Measurements from ENCODE around the gene FAM111A. TPM values are rescaled to one million over a fixed set of nuclear protein-coding genes. Genes with fewer than 3 reads are reported as not detected.

The FAM111A gene
- total RNA-seq, 1 donor, result 60.0 TPM

DNA sequence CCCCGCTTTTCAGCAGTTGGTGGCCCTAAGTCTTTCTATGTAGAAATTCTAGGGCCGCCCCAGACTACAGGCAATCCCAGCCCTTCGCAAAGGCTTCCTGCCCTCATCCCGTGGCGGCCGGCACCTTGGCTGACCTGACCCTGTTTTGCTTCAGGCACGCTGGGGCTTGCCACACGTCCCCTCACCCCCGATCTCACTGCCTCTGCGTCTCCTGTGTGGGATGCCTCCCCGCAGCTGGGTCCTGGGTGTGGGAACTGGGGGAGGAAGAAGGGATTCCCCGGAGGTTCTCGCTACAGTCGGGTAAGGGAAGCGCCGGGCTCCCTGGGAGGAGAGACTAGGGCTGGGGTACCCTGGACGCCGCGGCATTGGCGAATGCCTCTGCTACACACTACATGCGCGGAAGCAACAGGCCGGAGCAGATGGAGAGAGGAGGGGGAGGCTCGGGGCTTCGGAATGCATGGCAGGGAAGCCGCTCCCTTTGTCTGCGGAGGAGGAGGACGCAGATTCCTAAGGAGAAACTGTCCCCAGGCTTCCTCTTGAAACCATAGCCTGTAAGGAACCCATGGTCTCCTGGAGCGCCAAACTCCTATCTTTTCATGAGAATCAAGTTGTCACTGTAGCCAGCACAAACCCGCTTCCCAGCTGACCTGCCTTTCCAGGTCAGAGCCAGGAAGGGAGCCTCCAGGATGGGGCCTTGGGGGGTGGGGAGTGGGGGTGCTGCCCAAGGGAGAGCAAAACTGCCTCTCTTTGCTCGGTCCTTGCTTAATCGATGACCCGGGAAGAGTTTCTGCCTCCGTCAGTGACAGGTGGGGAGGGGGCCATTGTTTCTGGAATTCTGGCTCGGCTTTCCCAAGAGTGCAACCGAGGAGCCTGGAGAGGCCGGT is 30.7 kb downstream of the FAM111A start:
- TF ChIP-seq, protein P1, sequence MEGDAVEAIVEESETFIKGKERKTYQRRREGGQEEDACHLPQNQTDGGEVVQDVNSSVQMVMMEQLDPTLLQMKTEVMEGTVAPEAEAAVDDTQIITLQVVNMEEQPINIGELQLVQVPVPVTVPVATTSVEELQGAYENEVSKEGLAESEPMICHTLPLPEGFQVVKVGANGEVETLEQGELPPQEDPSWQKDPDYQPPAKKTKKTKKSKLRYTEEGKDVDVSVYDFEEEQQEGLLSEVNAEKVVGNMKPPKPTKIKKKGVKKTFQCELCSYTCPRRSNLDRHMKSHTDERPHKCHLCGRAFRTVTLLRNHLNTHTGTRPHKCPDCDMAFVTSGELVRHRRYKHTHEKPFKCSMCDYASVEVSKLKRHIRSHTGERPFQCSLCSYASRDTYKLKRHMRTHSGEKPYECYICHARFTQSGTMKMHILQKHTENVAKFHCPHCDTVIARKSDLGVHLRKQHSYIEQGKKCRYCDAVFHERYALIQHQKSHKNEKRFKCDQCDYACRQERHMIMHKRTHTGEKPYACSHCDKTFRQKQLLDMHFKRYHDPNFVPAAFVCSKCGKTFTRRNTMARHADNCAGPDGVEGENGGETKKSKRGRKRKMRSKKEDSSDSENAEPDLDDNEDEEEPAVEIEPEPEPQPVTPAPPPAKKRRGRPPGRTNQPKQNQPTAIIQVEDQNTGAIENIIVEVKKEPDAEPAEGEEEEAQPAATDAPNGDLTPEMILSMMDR (IDR thresholded peaks at IDR 0.05; ENCODE audit: insufficient read depth, low read depth, low read length), result no peak
- peak overlapping the region; percentile 72 for H3K4me3 ChIP-seq (ENCODE audit: low read depth, low read length)
- DNase-seq (ENCODE audit: low read depth), result peak; percentile 47

DNA sequence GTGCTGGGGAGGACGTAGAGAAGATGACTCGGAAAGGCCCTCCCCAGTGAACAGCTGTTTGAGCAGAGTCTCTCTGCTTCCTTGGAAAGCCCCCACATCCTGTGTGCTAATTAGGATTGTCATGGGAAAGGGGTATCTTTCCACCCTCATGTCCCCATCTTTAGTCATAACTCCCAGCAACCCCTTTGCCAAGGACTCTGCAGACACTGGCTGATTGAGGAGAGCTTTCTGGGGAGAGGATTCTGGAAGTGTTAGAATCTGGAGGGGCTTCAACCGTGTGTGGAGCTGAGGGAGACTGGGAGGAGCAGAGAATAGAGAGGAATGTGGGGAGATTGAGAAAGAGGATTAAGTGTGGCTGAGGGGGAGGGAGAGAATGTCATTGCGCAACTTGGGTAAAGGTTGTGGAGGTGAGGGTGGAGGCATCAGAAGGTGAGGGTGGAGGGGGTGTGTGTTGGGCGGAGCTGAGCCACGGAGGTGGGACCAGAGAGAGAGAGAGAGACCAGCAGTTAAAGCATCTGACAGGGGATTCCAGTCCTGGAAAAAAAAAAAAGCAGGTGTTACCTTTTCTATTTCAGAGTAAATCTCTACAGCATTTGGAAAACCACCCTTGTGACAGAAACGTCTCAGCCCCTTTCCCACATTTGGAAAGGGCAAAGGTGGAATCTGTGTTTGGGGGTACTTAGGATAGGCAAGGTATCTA is 31.5 kb downstream of the FAM111A start:
- peak overlapping the region; percentile 72 for H3K4me3 ChIP-seq (ENCODE audit: low read depth, low read length)
- peak; percentile 60 for DNase-seq (ENCODE audit: low read depth)
- TF ChIP-seq, protein P1 (IDR thresholded peaks at IDR 0.05; ENCODE audit: insufficient read depth, low read depth, low read length), result no peak

DNA sequence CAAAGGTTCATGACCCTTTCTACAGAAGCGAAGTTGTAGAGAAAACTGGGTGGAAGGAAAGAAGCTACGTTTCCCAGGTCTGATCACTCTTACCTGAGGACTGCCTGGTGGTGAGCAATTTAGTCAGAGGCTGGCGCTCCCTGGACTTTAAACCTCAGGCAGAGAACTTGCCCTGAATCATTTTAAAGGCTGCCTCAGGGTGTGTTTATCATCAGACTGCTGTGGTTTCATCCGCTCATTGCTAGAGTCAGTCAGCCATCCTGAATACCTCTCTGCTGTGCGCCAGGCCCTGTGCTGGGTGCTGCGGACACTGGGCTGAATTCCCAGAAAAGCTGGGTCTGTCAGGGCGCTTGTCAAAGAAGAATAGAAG is 32.0 kb downstream of the FAM111A start:
- TF ChIP-seq, protein P1 (IDR thresholded peaks at IDR 0.05; ENCODE audit: insufficient read depth, low read depth, low read length), result no peak
- peak; percentile 55 for DNase-seq (ENCODE audit: low read depth)
- H3K4me3 ChIP-seq (ENCODE audit: low read depth, low read length), result no peak overlapping the region

DNA sequence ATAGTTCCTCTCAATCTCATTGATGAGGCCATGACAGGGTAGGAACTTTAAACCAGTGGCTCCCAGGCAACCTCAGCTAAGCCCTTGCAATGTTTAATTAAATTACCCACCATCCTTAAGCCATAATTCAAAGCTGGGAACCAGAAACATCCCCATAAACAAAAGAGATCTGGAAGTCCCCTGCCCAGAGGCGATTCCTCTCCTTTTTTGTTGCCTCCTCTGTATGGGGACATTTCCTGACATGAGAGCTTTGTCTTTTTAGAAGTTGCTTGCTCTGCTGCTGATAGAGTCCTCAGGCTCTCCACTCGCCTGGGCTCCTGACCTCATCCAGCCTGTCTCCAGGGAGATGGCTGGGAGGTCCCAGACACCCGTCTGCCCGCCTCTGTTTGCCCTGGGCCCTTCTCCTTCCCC is 32.4 kb downstream of the FAM111A start:
- TF ChIP-seq, protein P1 (IDR thresholded peaks at IDR 0.05; ENCODE audit: insufficient read depth, low read depth, low read length), result no peak
- DNase-seq (ENCODE audit: low read depth), result no peak
- H3K4me3 ChIP-seq (ENCODE audit: low read depth, low read length), result no peak overlapping the region

DNA sequence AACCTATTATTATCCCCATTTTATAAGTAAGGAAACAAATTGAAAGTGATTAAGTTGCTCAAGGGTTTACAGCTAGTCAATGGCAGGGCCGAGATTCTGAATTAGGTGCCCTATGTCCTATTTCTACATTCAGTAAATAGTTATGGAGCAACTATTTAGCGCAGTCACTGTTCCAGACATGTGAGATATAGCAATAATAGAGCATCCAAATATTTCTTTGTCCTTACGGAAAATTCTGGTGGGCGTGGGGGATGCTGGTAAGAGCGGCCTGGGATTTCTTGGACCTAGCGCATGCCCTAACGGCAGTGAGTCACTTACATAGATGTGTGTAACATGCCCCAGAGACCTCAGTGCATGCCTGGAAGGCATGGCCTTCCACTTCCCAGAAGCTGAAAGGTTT is 33.7 kb downstream of the FAM111A start:
- no peak overlapping the region for H3K4me3 ChIP-seq (ENCODE audit: low read depth, low read length)
- TF ChIP-seq, protein P1 (IDR thresholded peaks at IDR 0.05; ENCODE audit: insufficient read depth, low read depth, low read length), result no peak
- DNase-seq (ENCODE audit: low read depth), result no peak

DNA sequence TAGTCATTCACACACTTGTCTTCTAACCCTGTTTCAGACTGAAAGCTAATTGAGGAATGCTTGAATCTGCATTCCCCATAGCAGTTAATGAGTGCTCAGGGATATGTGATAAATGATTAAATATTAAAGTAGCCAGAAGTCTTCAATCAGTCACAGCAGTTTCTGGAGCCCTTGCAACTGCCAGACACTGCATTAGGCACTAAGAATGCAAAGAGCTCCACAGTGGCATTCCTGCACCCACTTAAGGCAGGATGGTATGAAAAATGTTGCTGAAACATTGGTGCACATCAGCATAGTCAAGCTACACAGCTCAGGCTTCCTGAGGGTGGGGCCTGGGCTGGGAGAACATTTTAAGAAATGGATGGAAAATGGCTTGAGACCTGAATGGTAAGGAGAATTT is 35.7 kb downstream of the FAM111A start:
- DNase-seq (ENCODE audit: low read depth), result no peak
- TF ChIP-seq, protein P1 (IDR thresholded peaks at IDR 0.05; ENCODE audit: insufficient read depth, low read depth, low read length), result no peak
- H3K4me3 ChIP-seq (ENCODE audit: low read depth, low read length), result no peak overlapping the region

All from fibroblast of villous mesenchyme (primary cell).